Measurements from ENCODE around the gene MAEA. TPM values are rescaled to one million over a fixed set of nuclear protein-coding genes. Genes with fewer than 3 reads are reported as not detected.
A peak's percentile ranks its signal among the peaks of the same experiment; 100 is the strongest.
"Not testable (repeated sequence)": the region's sequence is repeated elsewhere in the genome, so short reads cannot be mapped to it uniquely, and the experiment has no call there.

MAEA gene
- total RNA-seq, 3 donors from 2014 or later: 49.9 to 76.7 (median 62.3) TPM

GRCh38 chr4:1333256-1333655 lies 43.6 kb downstream of the MAEA start:
- TF ChIP-seq POLR2A (IDR thresholded peaks at IDR 0.05) (no peak), POLR2AphosphoS5 (IDR thresholded peaks at IDR 0.05) (no peak)
- TF ChIP-seq, protein P1, sequence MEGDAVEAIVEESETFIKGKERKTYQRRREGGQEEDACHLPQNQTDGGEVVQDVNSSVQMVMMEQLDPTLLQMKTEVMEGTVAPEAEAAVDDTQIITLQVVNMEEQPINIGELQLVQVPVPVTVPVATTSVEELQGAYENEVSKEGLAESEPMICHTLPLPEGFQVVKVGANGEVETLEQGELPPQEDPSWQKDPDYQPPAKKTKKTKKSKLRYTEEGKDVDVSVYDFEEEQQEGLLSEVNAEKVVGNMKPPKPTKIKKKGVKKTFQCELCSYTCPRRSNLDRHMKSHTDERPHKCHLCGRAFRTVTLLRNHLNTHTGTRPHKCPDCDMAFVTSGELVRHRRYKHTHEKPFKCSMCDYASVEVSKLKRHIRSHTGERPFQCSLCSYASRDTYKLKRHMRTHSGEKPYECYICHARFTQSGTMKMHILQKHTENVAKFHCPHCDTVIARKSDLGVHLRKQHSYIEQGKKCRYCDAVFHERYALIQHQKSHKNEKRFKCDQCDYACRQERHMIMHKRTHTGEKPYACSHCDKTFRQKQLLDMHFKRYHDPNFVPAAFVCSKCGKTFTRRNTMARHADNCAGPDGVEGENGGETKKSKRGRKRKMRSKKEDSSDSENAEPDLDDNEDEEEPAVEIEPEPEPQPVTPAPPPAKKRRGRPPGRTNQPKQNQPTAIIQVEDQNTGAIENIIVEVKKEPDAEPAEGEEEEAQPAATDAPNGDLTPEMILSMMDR (IDR thresholded peaks at IDR 0.05): no peak
- Histone ChIP-seq H3K4me3 (no peak overlapping the region), H3K9me3 (no peaks in the 10 kb centered on the region), H3K4me1 (no peaks in the 10 kb centered on the region), H3K27me3 (no peaks in the 10 kb centered on the region), H3K27ac (no peak overlapping the region), H3K36me3 (no peaks in the 10 kb centered on the region)
- intact Hi-C loops (cut with DNase I; ENCODE audit: low total_unique reads): no loop called here
- no peak for DNase-seq (ENCODE audit: low spot score in 2 of 2)

DNA sequence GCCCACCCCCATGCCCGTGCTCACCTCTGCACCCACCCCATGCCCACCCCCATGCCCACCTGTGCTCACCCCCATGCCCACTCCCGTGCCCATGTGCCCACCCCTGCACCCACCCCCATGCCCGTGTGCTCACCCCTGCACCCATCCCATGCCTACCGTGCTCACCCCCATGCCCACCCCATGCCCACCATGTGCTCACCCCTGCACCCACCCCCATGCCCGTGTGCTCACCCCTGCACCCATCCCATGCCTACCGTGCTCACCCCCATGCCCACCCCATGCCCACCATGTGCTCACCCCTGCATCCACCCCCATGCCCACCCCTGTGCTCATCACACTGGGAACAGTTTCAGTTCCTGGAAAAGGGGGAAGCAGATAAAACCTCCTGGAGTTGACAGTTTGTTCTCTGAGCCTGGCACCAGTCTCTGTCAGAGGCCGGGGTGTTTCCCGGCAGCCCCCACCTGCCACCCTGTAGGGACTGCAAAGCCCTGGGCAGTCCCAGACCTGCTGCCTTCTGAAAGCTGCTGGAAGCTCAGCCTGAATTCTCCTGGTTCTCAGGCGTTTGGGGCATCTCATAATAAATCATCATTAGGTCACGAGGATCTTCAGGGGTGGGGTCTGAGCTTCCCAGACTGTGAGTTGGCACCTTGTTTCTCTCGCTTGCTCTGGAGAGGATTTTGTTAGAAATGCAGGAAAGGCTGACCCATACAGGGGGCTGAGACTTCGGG lies 44.3 kb downstream of the MAEA start:
- H3K9me3 ChIP-seq; intact Hi-C loops (cut with DNase I; ENCODE audit: low total_unique reads); H3K27me3 ChIP-seq; H3K4me3 ChIP-seq; H3K27ac ChIP-seq; H3K4me1 ChIP-seq; H3K36me3 ChIP-seq; DNase-seq (ENCODE audit: low spot score in 2 of 2): not testable (repeated sequence)

- Histone ChIP-seq H3K36me3 (peaks cover 5% of the 10 kb centered on the region), H3K4me1 (no peaks in the 10 kb centered on the region), H3K27me3 (no peaks in the 10 kb centered on the region), H3K27ac (no peak overlapping the region), H3K4me3 (no peak overlapping the region), H3K9me3 (no peaks in the 10 kb centered on the region)
- intact Hi-C loops (cut with DNase I; ENCODE audit: low total_unique reads): no loop called here
- no peak for DNase-seq (ENCODE audit: low spot score in 2 of 2)
- TF ChIP-seq POLR2A (IDR thresholded peaks at IDR 0.05) (no peak), POLR2AphosphoS5 (IDR thresholded peaks at IDR 0.05) (no peak)
- TF ChIP-seq, protein P1 (IDR thresholded peaks at IDR 0.05): no peak
Observed at GRCh38 chr4:1334579-1334895, 44.8 kb downstream of the MAEA start.

DNA sequence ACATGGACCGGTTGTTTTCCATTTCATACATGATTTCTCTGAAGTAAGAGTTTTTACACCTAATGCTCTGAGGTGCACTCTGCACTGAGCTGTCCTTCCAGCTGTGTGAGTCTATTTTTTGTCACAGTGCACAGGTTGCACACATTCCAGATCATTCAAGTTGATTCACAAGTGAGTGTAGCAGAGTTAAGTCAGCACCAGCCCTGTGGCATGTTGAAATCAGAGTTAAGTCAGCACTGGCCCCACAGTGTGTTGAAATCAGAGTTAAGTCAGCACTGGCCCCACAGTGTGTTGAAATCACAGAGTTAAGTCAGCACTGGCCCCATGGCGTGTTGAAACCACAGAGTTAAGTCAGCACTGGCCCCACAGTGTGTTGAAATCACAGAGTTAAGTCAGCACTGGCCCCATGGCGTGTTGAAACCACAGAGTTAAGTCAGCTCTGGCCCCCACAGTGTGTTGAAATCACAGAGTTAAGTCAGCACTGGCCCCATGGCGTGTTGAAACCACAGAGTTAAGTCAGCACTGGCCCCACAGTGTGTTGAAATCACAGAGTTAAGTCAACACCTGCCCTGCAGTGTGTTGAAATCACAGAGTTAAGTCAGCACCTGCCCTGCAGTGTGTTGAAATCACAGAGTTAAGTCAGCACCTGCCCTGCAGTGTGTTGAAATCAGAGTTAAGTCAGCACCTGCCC lies 45.6 kb downstream of the MAEA start:
- H3K4me1 ChIP-seq; H3K36me3 ChIP-seq; DNase-seq (ENCODE audit: low spot score in 2 of 2); intact Hi-C loops (cut with DNase I; ENCODE audit: low total_unique reads); H3K9me3 ChIP-seq; H3K4me3 ChIP-seq; H3K27me3 ChIP-seq: not testable (repeated sequence)
- H3K27ac ChIP-seq: peak overlapping the region in 1 of 2 donors; percentile 32

DNA sequence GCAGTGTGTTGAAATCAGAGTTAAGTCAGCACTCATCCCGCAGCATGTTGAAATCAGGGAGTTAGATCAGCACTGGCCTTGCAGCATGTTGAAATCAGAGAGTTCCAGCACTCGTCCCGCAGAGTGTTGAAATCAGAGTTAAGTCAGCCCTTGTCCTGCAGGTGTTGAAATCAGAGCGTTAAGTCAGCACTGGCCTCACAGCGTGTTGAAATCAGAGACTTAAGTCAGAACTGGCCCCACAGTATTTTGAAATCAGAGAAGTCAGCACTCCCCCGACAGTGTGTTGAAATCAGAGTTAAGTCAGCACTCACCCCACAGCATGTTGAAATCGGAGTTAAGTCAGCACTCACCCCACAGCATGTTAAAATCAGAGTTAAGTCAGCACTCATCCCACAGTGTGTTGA lies 46.4 kb downstream of the MAEA start:
- Histone ChIP-seq H3K27ac (peak overlapping the region in 1 of 2 donors; percentile 63), H3K9me3 (no peaks in the 10 kb centered on the region), H3K36me3 (peaks cover 5% of the 10 kb centered on the region), H3K4me3 (no peak overlapping the region), H3K27me3 (no peaks in the 10 kb centered on the region), H3K4me1 (no peaks in the 10 kb centered on the region)
- intact Hi-C loops (cut with DNase I; ENCODE audit: low total_unique reads): no loop called here
- TF ChIP-seq POLR2A (IDR thresholded peaks at IDR 0.05) (no peak), POLR2AphosphoS5 (IDR thresholded peaks at IDR 0.05) (peak in 1 of 3 donors; percentile 48)
- TF ChIP-seq, protein P1 (IDR thresholded peaks at IDR 0.05): no peak
- no peak for DNase-seq (ENCODE audit: low spot score in 2 of 2)

GRCh38 chr4:1337376-1337831 lies 47.7 kb downstream of the MAEA start:
- no peaks in the 10 kb centered on the region for H3K9me3 ChIP-seq
- no peaks in the 10 kb centered on the region for H3K27me3 ChIP-seq
- no peaks in the 10 kb centered on the region for H3K4me1 ChIP-seq
- TF ChIP-seq POLR2A (IDR thresholded peaks at IDR 0.05) (no peak), POLR2AphosphoS5 (IDR thresholded peaks at IDR 0.05) (no peak)
- TF ChIP-seq, protein P1 (IDR thresholded peaks at IDR 0.05): no peak
- no peak for DNase-seq (ENCODE audit: low spot score in 2 of 2)
- H3K36me3 ChIP-seq: peaks cover 5% of the 10 kb centered on the region
- H3K27ac ChIP-seq: no peak overlapping the region
- intact Hi-C loops (cut with DNase I; ENCODE audit: low total_unique reads): no loop called here
- H3K4me3 ChIP-seq: no peak overlapping the region
